OCI-LY1 (cell line): ENCODE results near the gene DNAAF5.

ENCODE experiments used
- H2AFZ ChIP-seq: fragments of 200-600 bp; sonication (generic), shearing (Covaris generic); 2 replicates; pipeline ENCODE4 v1.6.0; 2014; ENCODE audit warnings: antibody characterized with exemption, mild to moderate bottlenecking, low read length
- H3F3A ChIP-seq: fragments of 200-600 bp; sonication (generic), shearing (Covaris generic); 2 replicates; pipeline ENCODE4 v1.6.0; 2014; ENCODE audit warnings: mild to moderate bottlenecking, antibody characterized with exemption, low read length, moderate library complexity; ENCODE audit not compliant: insufficient read depth
- H3K27ac ChIP-seq: fragments of 200-600 bp; sonication (generic); 2 replicates; pipeline ENCODE4 v1.5.1; 2014; ENCODE audit warnings: low read length, mixed run types, mild to moderate bottlenecking, low read depth; ENCODE audit not compliant: poor library complexity, severe bottlenecking
- H3K27me3 ChIP-seq: fragments of 200-600 bp; sonication (generic); 2 replicates; pipeline ENCODE4 v1.6.0; 2014; ENCODE audit warnings: antibody characterized with exemption, mild to moderate bottlenecking, low read length, moderate library complexity; ENCODE audit not compliant: insufficient read depth
- H3K36me3 ChIP-seq: fragments of 200-600 bp; sonication (generic); 2 replicates; pipeline ENCODE4 v1.6.1; 2014; ENCODE audit warnings: mild to moderate bottlenecking, antibody characterized with exemption, low read length, moderate library complexity, mixed read lengths; ENCODE audit not compliant: insufficient read depth
- H3K4me1 ChIP-seq: fragments of 200-600 bp; sonication (generic); 2 replicates; pipeline ENCODE4 v1.5.1; 2014; ENCODE audit warnings: mild to moderate bottlenecking, low read length, moderate library complexity; ENCODE audit not compliant: insufficient read depth, severe bottlenecking
- H3K4me2 ChIP-seq: fragments of 200-600 bp; sonication (generic), shearing (Covaris generic); 2 replicates; pipeline ENCODE4 v1.6.1; 2014; ENCODE audit warnings: low read length
- H3K4me3 ChIP-seq: fragments of 200-600 bp; sonication (generic); 2 replicates; pipeline ENCODE4 v1.5.1; 2014; ENCODE audit warnings: low read length, low read depth, mild to moderate bottlenecking, mixed read lengths; ENCODE audit not compliant: poor library complexity, severe bottlenecking
- H3K79me2 ChIP-seq: fragments of 200-600 bp; shearing (Covaris generic); 2 replicates; pipeline ENCODE4 v1.6.1; 2016; ENCODE audit warnings: mixed run types, low read length, mixed read lengths; ENCODE audit not compliant: insufficient read depth
- H3K9ac ChIP-seq: fragments of 200-600 bp; sonication (generic), shearing (Covaris generic); 2 replicates; pipeline ENCODE4 v1.6.1; 2014; ENCODE audit warnings: mild to moderate bottlenecking, low read length, mixed read lengths
- H3K9me2 ChIP-seq: fragments of 200-600 bp; sonication (generic), shearing (Covaris generic); 2 replicates; pipeline ENCODE4 v1.6.1; 2014; ENCODE audit warnings: low read depth, mild to moderate bottlenecking, low read length, mixed read lengths
- H3K9me3 ChIP-seq: fragments of 200-600 bp; shearing (Covaris generic); 2 replicates; pipeline ENCODE4 v1.6.1; 2014; ENCODE audit warnings: low read length, mixed read lengths
- H4K20me1 ChIP-seq: fragments of 200-600 bp; sonication (generic), shearing (Covaris generic); 2 replicates; pipeline ENCODE4 v1.6.0; 2016; ENCODE audit warnings: mild to moderate bottlenecking, low read length; ENCODE audit not compliant: insufficient read depth
- CTCF ChIP-seq: fragments of 200-600 bp; sonication (generic), shearing (Covaris generic); IDR thresholded peaks from 2 replicates; pipeline ENCODE4 v1.5.1; 2017; ENCODE audit warnings: mild to moderate bottlenecking, antibody characterized with exemption, low read length, moderate library complexity, mixed read lengths
- EZH2 ChIP-seq: fragments of 200-600 bp; sonication (generic), shearing (Covaris generic); IDR thresholded peaks from 2 replicates; pipeline ENCODE4 v1.8.0; 2017; ENCODE audit warnings: borderline replicate concordance, mixed run types, mild to moderate bottlenecking, antibody characterized with exemption, low read length, moderate library complexity, mixed read lengths

The DNAAF5 gene

GRCh38 chr7:821688-822087 is 95.2 kb downstream of the DNAAF5 start:
- H4K20me1 ChIP-seq = no peaks in the 10 kb centered on the region
- no peaks in the 10 kb centered on the region for H3K27me3 ChIP-seq
- H3K9ac ChIP-seq = no peak overlapping the region
- peaks cover 24% of the 10 kb centered on the region for H3K36me3 ChIP-seq
- no peak overlapping the region for H3K4me3 ChIP-seq
- TF ChIP-seq CTCF = no peak
- no peak for TF ChIP-seq EZH2
- no peak overlapping the region for H3K27ac ChIP-seq
- H3F3A ChIP-seq = no peaks in the 10 kb centered on the region
- H2AFZ ChIP-seq = no peak overlapping the region
- H3K9me3 ChIP-seq = no peaks in the 10 kb centered on the region
- H3K9me2 ChIP-seq = no peaks in the 10 kb centered on the region
- H3K4me2 ChIP-seq = no peak overlapping the region
- H3K79me2 ChIP-seq = peaks cover 91% of the 10 kb centered on the region
- peaks cover 20% of the 10 kb centered on the region for H3K4me1 ChIP-seq

- no peak overlapping the region for H3K4me2 ChIP-seq
- peaks cover 97% of the 10 kb centered on the region for H3K79me2 ChIP-seq
- H2AFZ ChIP-seq = no peak overlapping the region
- H3K4me3 ChIP-seq = no peak overlapping the region
- no peaks in the 10 kb centered on the region for H3K9me3 ChIP-seq
- no peaks in the 10 kb centered on the region for H3F3A ChIP-seq
- H3K27ac ChIP-seq = no peak overlapping the region
- H3K4me1 ChIP-seq = peaks cover 15% of the 10 kb centered on the region
- H4K20me1 ChIP-seq = no peaks in the 10 kb centered on the region
- TF ChIP-seq EZH2 = no peak
- TF ChIP-seq CTCF = peak; percentile 15; the same call in 1 of the 2 replicates
- H3K9me2 ChIP-seq = no peaks in the 10 kb centered on the region
- peaks cover 25% of the 10 kb centered on the region for H3K36me3 ChIP-seq
- H3K27me3 ChIP-seq = no peaks in the 10 kb centered on the region
- H3K9ac ChIP-seq = no peak overlapping the region
Measured at GRCh38 chr7:822692-823276, 96.3 kb downstream of the DNAAF5 start.

GRCh38 chr7:823649-824048 is 97.2 kb downstream of the DNAAF5 start:
- Histone ChIP-seq H3K4me3 (no peak overlapping the region), H3K4me2 (no peak overlapping the region), H2AFZ (no peak overlapping the region), H3K9ac (no peak overlapping the region), H3K4me1 (peaks cover 11% of the 10 kb centered on the region), H3K36me3 (peaks cover 28% of the 10 kb centered on the region), H3K27me3 (no peaks in the 10 kb centered on the region), H3K27ac (no peak overlapping the region), H3K9me3 (no peaks in the 10 kb centered on the region), H4K20me1 (no peaks in the 10 kb centered on the region), H3K79me2 (peaks cover 93% of the 10 kb centered on the region), H3K9me2 (no peaks in the 10 kb centered on the region), H3F3A (no peaks in the 10 kb centered on the region)
- TF ChIP-seq CTCF = no peak
- TF ChIP-seq EZH2 = no peak
